Measurements from ENCODE around the gene PLA2G6.
A peak's percentile ranks its signal among the peaks of the same experiment; 100 is the strongest.

Gene PLA2G6

DNA sequence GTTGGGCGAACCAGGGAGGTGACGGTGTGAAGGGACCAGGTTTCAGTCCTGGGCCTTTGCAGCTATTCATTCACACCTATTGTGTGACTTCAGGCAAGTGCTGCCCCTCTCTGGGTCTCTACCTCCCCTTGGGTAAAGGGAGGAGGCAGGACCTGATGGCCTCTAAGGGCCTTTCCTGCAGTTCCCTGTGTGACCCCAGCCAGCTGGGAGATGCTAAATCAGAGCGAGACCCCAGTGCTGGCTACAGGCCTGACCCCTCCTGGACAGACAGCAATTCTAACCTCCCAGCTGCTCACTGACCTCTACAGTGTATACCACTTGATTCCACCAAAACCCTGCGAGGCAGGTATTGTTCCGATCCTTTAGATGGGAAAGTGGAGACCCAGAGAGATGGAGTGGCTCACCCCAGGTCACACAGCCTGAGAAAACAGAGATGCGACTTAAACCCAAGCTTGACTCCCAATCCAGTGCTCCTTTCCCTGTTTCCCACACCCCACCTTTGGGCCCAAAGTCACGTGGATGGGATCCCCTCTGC lies 26.3 kb upstream of the PLA2G6 start:
- H3K4me1 ChIP-seq (ENCODE audit: control insufficient read depth, insufficient read depth, low read length) = peaks cover 20% of the 10 kb centered on the region
- no peak overlapping the region for H3K27ac ChIP-seq (ENCODE audit: low read depth, low read length)

GRCh38 chr22:38205261-38206128 lies 23.9 kb upstream of the PLA2G6 start:
- Histone ChIP-seq H3K9ac (ENCODE audit: low read length) (no peak overlapping the region), H3K4me1 (ENCODE audit: control insufficient read depth, insufficient read depth, low read length) (peaks cover 20% of the 10 kb centered on the region), H3K36me3 (ENCODE audit: control insufficient read depth, insufficient read depth, low read length) (no peaks in the 10 kb centered on the region), H3K27me3 (ENCODE audit: control insufficient read depth, insufficient read depth, low read length) (no peaks in the 10 kb centered on the region), H3K27ac (ENCODE audit: low read depth, low read length) (peak overlapping the region; percentile 34), H3K4me3 (ENCODE audit: low read length) (no peak overlapping the region)

More for the DNA sequence above, 26.3 kb upstream of the PLA2G6 start:
- Histone ChIP-seq H3K4me3 (ENCODE audit: low read length) (no peak overlapping the region), H3K9ac (ENCODE audit: low read length) (no peak overlapping the region), H3K36me3 (ENCODE audit: control insufficient read depth, insufficient read depth, low read length) (no peaks in the 10 kb centered on the region), H3K27me3 (ENCODE audit: control insufficient read depth, insufficient read depth, low read length) (no peaks in the 10 kb centered on the region)

- H3K27ac ChIP-seq (ENCODE audit: low read depth, low read length) = no peak overlapping the region
- no peak overlapping the region for H3K4me3 ChIP-seq (ENCODE audit: low read length)
- H3K4me1 ChIP-seq (ENCODE audit: control insufficient read depth, insufficient read depth, low read length) = peaks cover 20% of the 10 kb centered on the region
- no peak overlapping the region for H3K9ac ChIP-seq (ENCODE audit: low read length)
- H3K27me3 ChIP-seq (ENCODE audit: control insufficient read depth, insufficient read depth, low read length) = no peaks in the 10 kb centered on the region
- H3K36me3 ChIP-seq (ENCODE audit: control insufficient read depth, insufficient read depth, low read length) = no peaks in the 10 kb centered on the region
Observed at GRCh38 chr22:38204784-38205183, 23.2 kb upstream of the PLA2G6 start.

DNA sequence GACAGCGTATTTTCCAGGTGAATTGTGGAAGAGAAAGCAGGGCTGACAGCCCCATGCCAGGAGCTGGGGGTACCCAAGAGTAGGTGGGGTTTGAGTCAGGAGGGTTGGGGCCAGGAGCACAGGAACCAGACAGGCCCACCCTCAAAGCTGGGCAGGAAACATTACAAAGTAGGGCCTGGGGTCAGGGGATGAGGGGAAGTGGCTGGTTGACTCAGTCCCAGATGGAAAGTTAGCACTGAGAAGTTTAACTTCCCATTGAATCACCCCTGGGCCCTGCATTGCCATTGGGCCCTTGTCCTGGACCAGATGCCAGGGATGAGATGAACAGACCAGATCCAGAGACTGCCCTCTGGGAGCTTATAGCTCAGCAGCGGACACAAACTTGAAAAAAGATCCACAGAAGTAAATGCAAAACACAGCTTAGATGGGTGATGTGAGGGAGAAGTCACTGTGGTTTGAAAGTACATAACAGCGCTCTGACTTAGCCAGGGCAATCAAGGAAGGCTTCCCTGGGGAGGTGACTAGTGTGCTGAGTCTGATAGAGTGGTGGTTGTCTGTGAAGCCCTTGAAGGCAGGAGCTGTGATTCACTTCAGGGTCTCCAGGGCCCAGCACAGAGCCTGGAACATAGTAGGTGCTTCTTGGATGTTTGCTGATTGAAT lies 22.4 kb upstream of the PLA2G6 start:
- H3K27me3 ChIP-seq (ENCODE audit: control insufficient read depth, insufficient read depth, low read length) = no peaks in the 10 kb centered on the region
- H3K4me3 ChIP-seq (ENCODE audit: low read length) = peak overlapping the region; percentile 63
- H3K9ac ChIP-seq (ENCODE audit: low read length) = no peak overlapping the region
- H3K4me1 ChIP-seq (ENCODE audit: control insufficient read depth, insufficient read depth, low read length) = peaks cover 20% of the 10 kb centered on the region
- no peak overlapping the region for H3K27ac ChIP-seq (ENCODE audit: low read depth, low read length)
- H3K36me3 ChIP-seq (ENCODE audit: control insufficient read depth, insufficient read depth, low read length) = no peaks in the 10 kb centered on the region

DNA sequence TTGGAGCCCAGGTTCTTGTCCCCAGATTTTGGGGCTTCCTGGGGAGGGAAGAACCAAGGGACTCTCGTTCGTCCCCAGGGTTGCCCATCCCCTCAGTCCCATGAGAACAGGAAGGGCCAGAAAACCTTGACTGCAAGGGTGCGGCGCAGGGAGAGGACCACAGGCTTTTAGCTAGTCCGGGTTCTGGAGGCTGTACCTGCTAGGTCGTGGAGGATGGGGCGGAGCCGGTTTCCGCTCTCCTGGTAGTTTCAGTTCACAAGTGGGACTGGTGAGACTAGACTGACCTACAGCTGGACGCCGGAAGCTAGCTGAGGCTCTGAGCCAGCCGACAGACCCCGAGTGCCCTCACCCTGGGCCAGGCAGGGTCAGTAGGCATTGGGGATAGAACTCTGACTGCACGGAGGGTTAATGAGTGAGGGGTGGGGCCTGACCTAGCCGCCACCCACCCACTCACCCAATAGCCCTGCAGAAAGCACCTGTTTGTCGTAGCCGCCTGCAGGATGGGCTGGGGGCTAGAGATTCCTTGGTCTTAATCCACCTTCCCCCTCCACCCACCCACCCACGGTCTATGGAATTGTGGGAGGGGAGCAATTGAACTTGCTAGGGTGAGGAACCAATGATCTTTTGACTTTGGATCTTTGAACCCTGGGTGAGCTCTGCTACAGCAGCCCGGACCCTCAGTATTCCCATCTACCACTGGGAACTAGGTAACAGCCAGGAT lies 21.6 kb upstream of the PLA2G6 start:
- peaks cover 20% of the 10 kb centered on the region for H3K4me1 ChIP-seq (ENCODE audit: control insufficient read depth, insufficient read depth, low read length)
- peak overlapping the region; percentile 94 for H3K27ac ChIP-seq (ENCODE audit: low read depth, low read length)
- peak overlapping the region; percentile 63 for H3K4me3 ChIP-seq (ENCODE audit: low read length)
- no peaks in the 10 kb centered on the region for H3K27me3 ChIP-seq (ENCODE audit: control insufficient read depth, insufficient read depth, low read length)
- H3K9ac ChIP-seq (ENCODE audit: low read length) = no peak overlapping the region
- H3K36me3 ChIP-seq (ENCODE audit: control insufficient read depth, insufficient read depth, low read length) = no peaks in the 10 kb centered on the region

- Histone ChIP-seq H3K27ac (ENCODE audit: low read depth, low read length) (peak overlapping the region; percentile 94), H3K9ac (ENCODE audit: low read length) (peak overlapping the region; percentile 43), H3K4me1 (ENCODE audit: control insufficient read depth, insufficient read depth, low read length) (peaks cover 20% of the 10 kb centered on the region), H3K36me3 (ENCODE audit: control insufficient read depth, insufficient read depth, low read length) (no peaks in the 10 kb centered on the region), H3K4me3 (ENCODE audit: low read length) (peak overlapping the region; percentile 63), H3K27me3 (ENCODE audit: control insufficient read depth, insufficient read depth, low read length) (no peaks in the 10 kb centered on the region)
Observed at GRCh38 chr22:38202437-38203089, 20.9 kb upstream of the PLA2G6 start.

- H3K36me3 ChIP-seq (ENCODE audit: control insufficient read depth, insufficient read depth, low read length) = no peaks in the 10 kb centered on the region
- H3K9ac ChIP-seq (ENCODE audit: low read length) = peak within 1 kb of the TSS; percentile 43
- no peaks in the 10 kb centered on the region for H3K27me3 ChIP-seq (ENCODE audit: control insufficient read depth, insufficient read depth, low read length)
- peak within 1 kb of the TSS; percentile 63 for H3K4me3 ChIP-seq (ENCODE audit: low read length)
- H3K4me1 ChIP-seq (ENCODE audit: control insufficient read depth, insufficient read depth, low read length) = peaks cover 20% of the 10 kb centered on the region
- H3K27ac ChIP-seq (ENCODE audit: low read depth, low read length) = peak within 1 kb of the TSS; percentile 94
Observed at GRCh38 chr22:38201711-38202436, 20.2 kb upstream of the PLA2G6 start, which contains the start of gene MAFF. Gene MAFF (plus strand): TSS chr22:38201994. CDS start chr22:38213854, 11,860 bp downstream.

- peak overlapping the region; percentile 40 for H3K4me3 ChIP-seq (ENCODE audit: low read length)
- H3K4me1 ChIP-seq (ENCODE audit: control insufficient read depth, insufficient read depth, low read length) = peaks cover 20% of the 10 kb centered on the region
- no peaks in the 10 kb centered on the region for H3K36me3 ChIP-seq (ENCODE audit: control insufficient read depth, insufficient read depth, low read length)
- H3K27me3 ChIP-seq (ENCODE audit: control insufficient read depth, insufficient read depth, low read length) = no peaks in the 10 kb centered on the region
- H3K27ac ChIP-seq (ENCODE audit: low read depth, low read length) = peak overlapping the region; percentile 67
- H3K9ac ChIP-seq (ENCODE audit: low read length) = no peak overlapping the region
Observed at GRCh38 chr22:38201371-38201710, 19.7 kb upstream of the PLA2G6 start.

DNA sequence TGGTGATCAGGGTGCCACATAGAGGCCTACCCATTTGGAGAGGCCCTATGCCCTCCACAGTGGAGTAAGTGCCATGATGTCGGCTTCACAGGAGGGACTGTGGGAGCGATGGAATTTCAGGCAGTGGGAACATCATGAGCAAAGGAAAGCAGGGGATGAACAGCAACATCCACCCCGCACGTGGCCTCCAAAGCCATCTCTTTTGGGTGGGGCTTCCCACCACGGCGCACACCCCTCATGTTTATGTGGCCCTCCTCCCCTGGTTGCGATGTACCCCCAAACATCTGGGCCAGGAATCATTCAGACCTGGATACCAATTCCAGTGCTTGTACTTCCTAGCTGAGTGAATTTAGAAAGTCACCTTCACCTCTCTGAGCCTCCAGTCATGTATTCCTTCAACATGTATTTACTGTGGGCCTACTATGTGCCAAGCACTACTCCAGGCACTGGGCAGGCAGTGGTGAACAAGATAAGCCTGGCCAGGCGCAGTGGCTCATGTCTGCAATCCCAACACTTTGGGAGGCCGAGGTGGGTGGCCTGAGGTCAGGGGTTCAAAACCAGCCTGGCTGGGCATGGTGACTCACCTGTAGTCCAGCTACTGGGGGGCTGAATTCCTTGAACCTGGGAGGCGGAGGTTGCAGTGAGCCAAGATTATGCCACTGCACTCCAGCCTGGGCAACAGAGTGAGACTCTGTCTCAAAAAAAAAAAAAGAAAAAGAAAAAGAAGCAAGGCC lies 18.4 kb upstream of the PLA2G6 start:
- no peak overlapping the region for H3K4me3 ChIP-seq (ENCODE audit: low read length)
- no peaks in the 10 kb centered on the region for H3K36me3 ChIP-seq (ENCODE audit: control insufficient read depth, insufficient read depth, low read length)
- peaks cover 14% of the 10 kb centered on the region for H3K4me1 ChIP-seq (ENCODE audit: control insufficient read depth, insufficient read depth, low read length)
- no peak overlapping the region for H3K9ac ChIP-seq (ENCODE audit: low read length)
- no peak overlapping the region for H3K27ac ChIP-seq (ENCODE audit: low read depth, low read length)
- H3K27me3 ChIP-seq (ENCODE audit: control insufficient read depth, insufficient read depth, low read length) = no peaks in the 10 kb centered on the region

- Histone ChIP-seq H3K4me1 (ENCODE audit: control insufficient read depth, insufficient read depth, low read length) (no peaks in the 10 kb centered on the region), H3K36me3 (ENCODE audit: control insufficient read depth, insufficient read depth, low read length) (no peaks in the 10 kb centered on the region), H3K4me3 (ENCODE audit: low read length) (no peak overlapping the region), H3K9ac (ENCODE audit: low read length) (no peak overlapping the region), H3K27me3 (ENCODE audit: control insufficient read depth, insufficient read depth, low read length) (no peaks in the 10 kb centered on the region), H3K27ac (ENCODE audit: low read depth, low read length) (no peak overlapping the region)
Observed at GRCh38 chr22:38196791-38197419, 15.3 kb upstream of the PLA2G6 start.

GRCh38 chr22:38193580-38193979 lies 11.9 kb upstream of the PLA2G6 start:
- Histone ChIP-seq H3K4me1 (ENCODE audit: control insufficient read depth, insufficient read depth, low read length) (no peaks in the 10 kb centered on the region), H3K27ac (ENCODE audit: low read depth, low read length) (no peak overlapping the region), H3K36me3 (ENCODE audit: control insufficient read depth, insufficient read depth, low read length) (no peaks in the 10 kb centered on the region), H3K27me3 (ENCODE audit: control insufficient read depth, insufficient read depth, low read length) (no peaks in the 10 kb centered on the region), H3K9ac (ENCODE audit: low read length) (no peak overlapping the region), H3K4me3 (ENCODE audit: low read length) (no peak overlapping the region)

Measured in rectal smooth muscle tissue (tissue), 1 donor.